ENCODE results near the gene TXNDC11.

GRCh38 chr16:11660565-11660964, 82.1 kb downstream of the TXNDC11 start:
- TF ChIP-seq POLR2A (IDR thresholded peaks at IDR 0.05; ENCODE audit: low read depth, low read length): no peak
- TF ChIP-seq TAF1 (IDR thresholded peaks at IDR 0.05; ENCODE audit: low read depth, low read length): no peak
- TF ChIP-seq POLR2AphosphoS5 (IDR thresholded peaks at IDR 0.05; ENCODE audit: low read depth, low read length): no peak
- TF ChIP-seq POU2F2 (IDR thresholded peaks at IDR 0.05; ENCODE audit: low read depth, low read length): no peak

All from GM12891 (cell line).